ENCODE measurements around the gene RBM4.
"Not testable (repeated sequence)": the region's sequence is repeated elsewhere in the genome, so short reads cannot be mapped to it uniquely, and the experiment has no call there.

The RBM4 gene

GRCh38 chr11:66617155-66617834, 21.2 kb upstream of the RBM4 start:
- peak; percentile 7 for DNase-seq (ENCODE audit: low read depth)

GRCh38 chr11:66619080-66619554, 19.4 kb upstream of the RBM4 start:
- no peak for DNase-seq (ENCODE audit: low read depth)

DNA sequence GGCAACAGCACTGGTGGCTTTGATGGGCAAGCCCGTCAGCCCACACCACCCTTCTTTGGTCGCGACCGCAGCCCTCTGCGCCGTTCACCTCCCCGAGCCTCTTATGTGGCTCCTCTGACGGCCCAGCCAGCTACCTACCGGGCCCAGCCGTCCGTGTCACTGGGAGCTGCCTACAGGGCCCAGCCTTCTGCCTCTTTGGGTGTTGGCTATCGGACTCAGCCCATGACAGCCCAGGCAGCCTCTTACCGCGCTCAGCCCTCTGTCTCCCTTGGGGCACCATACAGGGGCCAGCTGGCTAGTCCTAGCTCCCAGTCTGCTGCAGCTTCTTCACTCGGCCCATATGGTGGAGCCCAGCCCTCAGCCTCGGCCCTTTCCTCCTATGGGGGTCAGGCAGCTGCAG, 14.1 kb upstream of the RBM4 start:
- DNase-seq (ENCODE audit: low read depth) = no peak

DNA sequence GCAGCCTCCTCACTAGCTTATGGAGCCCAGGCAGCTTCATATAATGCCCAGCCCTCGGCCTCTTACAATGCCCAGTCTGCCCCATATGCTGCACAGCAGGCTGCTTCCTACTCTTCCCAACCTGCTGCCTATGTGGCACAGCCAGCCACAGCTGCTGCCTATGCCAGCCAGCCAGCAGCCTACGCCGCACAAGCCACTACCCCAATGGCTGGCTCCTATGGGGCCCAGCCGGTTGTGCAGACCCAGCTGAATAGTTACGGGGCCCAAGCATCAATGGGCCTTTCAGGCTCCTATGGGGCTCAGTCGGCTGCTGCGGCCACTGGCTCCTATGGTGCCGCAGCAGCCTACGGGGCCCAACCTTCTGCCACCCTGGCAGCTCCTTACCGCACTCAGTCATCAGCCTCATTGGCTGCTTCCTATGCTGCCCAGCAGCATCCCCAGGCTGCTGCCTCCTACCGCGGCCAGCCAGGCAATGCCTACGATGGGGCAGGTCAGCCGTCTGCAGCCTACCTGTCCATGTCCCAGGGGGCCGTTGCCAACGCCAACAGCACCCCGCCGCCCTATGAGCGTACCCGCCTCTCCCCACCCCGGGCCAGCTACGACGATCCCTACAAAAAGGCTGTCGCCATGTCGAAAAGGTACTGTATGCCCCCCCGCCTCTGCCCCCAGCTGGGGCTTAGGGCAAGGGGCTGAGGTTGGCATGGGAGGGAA, 13.3 kb upstream of the RBM4 start:
- DNase-seq (ENCODE audit: low read depth) = no peak

DNA sequence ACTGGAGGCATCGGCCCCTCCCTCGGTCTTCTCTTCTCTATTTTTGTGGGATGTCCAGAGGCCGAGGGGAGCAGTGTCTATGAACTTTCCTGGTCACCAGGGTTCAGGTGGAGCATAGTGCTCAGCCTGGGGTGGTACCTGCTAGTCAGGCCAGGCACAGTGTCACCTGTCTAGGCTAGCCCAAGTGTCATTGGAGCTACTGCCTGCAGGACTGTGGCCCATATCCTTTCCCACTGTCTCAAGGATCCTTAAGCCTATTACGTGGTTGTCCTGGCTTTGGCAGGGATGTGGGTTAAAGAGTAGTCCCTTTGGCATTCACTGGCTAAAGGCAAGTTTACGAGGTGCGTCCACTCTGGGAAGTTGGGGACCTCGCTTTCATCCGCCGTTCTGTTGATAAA, 12.8 kb upstream of the RBM4 start:
- no peak for DNase-seq (ENCODE audit: low read depth)

DNA sequence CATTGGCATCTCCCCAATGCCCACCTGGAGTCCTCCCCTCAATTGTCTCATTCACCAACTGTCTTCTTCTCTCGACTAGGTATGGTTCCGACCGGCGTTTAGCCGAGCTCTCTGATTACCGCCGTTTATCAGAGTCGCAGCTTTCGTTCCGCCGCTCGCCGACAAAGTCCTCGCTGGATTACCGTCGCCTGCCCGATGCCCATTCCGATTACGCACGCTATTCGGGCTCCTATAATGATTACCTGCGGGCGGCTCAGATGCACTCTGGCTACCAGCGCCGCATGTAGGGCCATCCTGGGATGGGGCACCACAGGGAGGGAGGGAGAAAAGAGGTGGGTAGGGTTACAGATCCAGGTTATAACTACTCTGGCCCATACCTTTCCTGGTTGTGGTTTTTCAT, 12.1 kb upstream of the RBM4 start:
- DNase-seq (ENCODE audit: low read depth) = no peak

- no peak for DNase-seq (ENCODE audit: low read depth)
These were observed 11.6 kb upstream of the RBM4 start for GRCh38 chr11:66626926-66627325.

DNA sequence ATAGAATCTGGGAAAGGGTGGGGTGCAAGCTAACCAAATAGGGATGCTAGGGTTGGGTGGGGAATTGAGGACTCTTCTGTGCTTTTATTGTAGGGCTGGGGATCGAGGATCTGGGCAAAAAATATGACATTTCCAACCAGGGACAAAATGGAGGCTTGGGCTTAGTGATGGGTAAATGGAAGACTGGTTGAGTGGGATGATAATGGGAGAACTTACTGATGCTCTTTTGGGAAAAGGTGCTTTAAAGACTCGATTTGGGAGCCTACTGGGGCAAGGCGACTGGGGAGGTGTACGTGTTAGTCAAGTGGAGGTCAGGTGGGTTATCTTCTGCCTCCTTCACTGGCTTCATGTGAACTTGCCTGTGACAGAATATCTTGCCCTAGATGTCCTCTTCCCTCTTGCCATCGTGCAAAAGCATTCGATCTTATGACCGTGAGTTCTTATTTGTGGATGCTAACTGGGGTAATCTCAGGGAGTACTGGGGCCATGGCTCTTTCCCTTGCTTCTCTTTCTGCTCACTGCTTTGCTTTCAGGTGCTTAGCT, 10.4 kb upstream of the RBM4 start:
- no peak for DNase-seq (ENCODE audit: low read depth)

GRCh38 chr11:66629356-66629755, 9.1 kb upstream of the RBM4 start:
- no peak for DNase-seq (ENCODE audit: low read depth)

- DNase-seq (ENCODE audit: low read depth) = no peak
These were observed 6.6 kb upstream of the RBM4 start for GRCh38 chr11:66631883-66632282.

GRCh38 chr11:66632952-66633351, 5.6 kb upstream of the RBM4 start:
- DNase-seq (ENCODE audit: low read depth) = no peak

- no peak for DNase-seq (ENCODE audit: low read depth)
These were observed 2.1 kb upstream of the RBM4 start for GRCh38 chr11:66636411-66636810.

DNA sequence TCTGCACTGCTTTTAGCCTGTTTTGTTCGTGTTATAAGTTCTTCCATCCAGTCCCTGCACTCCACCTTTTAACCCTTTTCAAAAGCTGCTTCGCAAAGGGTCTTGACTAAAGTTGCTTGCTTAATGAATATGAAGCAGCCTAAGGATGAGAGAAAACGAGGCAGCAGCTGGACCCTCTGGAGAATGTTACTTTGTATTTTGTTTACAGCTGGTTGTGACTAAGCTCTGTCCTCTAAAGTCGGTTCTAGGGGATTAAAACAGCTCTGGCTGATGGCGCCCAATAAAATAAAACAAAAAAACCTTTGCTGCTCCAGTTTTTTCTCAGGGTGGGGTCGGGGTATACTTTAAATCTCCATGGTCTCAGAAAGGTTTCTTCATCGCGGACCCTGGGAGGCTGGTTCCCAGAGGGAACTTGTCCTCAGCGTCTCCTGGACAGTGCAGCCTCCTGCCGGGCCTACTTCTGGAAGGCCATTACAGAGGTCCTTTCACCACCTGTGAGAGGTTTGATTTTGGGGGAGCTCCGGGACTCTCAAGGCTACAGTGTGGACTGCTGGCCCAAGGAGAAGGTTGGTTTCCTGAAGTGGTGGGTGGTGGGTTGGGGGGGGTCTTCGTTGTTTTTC, 836 bp upstream of the RBM4 start:
- DNase-seq (ENCODE audit: low read depth) = no peak

DNA sequence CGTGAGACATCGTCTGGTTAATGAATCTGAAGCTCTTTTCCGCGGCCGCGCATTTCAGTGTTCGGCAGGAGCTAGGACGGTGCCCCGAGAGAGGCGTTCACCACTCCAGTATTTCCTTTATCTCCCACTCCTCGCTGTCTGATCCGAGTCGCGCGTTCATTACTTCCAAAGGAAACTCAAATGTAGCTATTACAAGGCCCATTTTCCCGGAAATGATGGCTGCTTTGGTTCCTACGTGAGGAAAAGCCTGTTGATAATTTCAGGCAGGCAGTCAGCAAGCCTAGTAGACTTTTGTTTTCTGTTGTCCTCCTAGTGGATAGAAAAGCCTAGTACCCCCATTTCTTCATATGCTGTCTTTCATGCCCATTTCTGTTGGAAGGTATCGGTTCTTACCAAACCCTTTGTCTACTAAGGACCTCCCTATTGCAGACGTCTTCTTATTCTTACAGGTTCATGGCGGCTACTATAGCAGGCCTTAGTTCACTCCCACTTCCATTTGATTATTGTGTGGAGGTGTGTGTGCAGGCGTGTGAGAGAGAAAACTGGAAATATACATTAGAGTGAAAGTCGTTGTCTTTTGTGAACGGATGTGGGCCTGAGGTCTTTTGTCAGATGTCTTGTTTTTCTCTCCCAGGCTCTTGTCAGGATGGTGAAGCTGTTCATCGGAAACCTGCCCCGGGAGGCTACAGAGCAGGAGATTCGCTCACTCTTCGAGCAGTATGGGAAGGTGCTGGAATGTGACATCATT, 737 bp downstream of the RBM4 start:
- peak; percentile 8 for DNase-seq (ENCODE audit: low read depth)

- not testable (repeated sequence) for DNase-seq (ENCODE audit: low read depth)
These were observed 1.4 kb downstream of the RBM4 start for GRCh38 chr11:66639814-66640340.

DNA sequence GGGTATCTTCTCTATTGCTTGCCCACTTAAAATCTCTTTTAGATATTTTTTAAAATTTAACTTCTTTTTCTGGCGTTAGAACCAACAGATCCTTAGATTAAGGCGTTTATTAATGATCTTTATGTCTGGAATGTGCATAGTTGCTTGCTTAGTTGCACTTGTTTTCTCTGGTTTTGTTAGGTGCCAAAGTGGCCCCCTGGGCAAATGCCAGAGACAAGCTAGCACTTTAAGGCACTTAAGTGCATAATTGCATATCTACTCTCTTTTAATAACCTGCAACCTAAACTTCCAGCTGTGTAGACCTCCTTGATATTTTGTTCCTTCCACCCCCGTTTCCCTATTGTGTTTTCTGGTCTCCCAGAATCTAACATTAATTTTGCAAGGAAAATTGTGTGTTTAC, 3.3 kb downstream of the RBM4 start:
- DNase-seq (ENCODE audit: low read depth) = no peak

GRCh38 chr11:66643745-66644437, 5.4 kb downstream of the RBM4 start:
- no peak for DNase-seq (ENCODE audit: low read depth)

GRCh38 chr11:66646828-66647227, 8.3 kb downstream of the RBM4 start:
- no peak for DNase-seq (ENCODE audit: low read depth)

GRCh38 chr11:66649903-66650302, 11.4 kb downstream of the RBM4 start:
- DNase-seq (ENCODE audit: low read depth) = no peak

- no peak for DNase-seq (ENCODE audit: low read depth)
These were observed 12.5 kb downstream of the RBM4 start for GRCh38 chr11:66651016-66651415.

DNA sequence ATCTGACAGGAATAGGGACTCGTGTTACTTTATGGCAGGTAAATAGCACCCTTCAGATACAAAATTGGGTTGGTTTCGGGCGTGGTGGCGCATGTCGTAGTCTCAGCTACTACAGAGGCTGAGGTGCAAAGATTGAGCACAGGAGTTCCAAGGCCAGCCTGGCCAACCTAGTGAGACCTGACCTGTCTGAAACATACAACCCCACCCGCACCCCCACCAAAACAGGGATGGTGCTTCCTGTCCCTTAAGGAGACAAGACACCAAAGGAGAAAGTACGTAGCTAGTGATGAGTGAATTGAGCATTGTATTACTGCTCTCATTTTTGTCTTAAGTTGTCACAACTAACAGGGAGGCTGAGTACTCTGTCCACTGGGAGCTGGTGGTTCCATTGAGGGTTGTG, 14.1 kb downstream of the RBM4 start:
- DNase-seq (ENCODE audit: low read depth) = no peak
